Measurements from ENCODE around the gene BRIX1.

Gene BRIX1

GRCh38 chr5:34915139-34915855 is at the start of gene BRIX1, which contains the start of gene RAD1:
BRIX1 (plus strand) TSS chr5:34915711; CDS start chr5:34915739, 28 bp downstream.
RAD1 (minus strand) TSS chr5:34915504; CDS start chr5:34914892, 612 bp downstream.
- peak; percentile 85 for DNase-seq

- no peak for DNase-seq
Observed at GRCh38 chr5:34866989-34867471, 48.5 kb upstream of the BRIX1 start.

- no peak for DNase-seq
Observed at GRCh38 chr5:34867660-34868059, 47.9 kb upstream of the BRIX1 start.

GRCh38 chr5:34868791-34869190 is 46.7 kb upstream of the BRIX1 start:
- no peak for DNase-seq

- DNase-seq = no peak
Observed at GRCh38 chr5:34869256-34869655, 46.3 kb upstream of the BRIX1 start.

- DNase-seq = no peak
Observed at GRCh38 chr5:34870382-34870781, 45.1 kb upstream of the BRIX1 start.

GRCh38 chr5:34876275-34876674 is 39.2 kb upstream of the BRIX1 start:
- DNase-seq = no peak

- DNase-seq = no peak
Observed at GRCh38 chr5:34881246-34881645, 34.3 kb upstream of the BRIX1 start.

GRCh38 chr5:34886392-34887119 is 29.0 kb upstream of the BRIX1 start:
- DNase-seq = no peak

GRCh38 chr5:34889394-34889793 is 26.1 kb upstream of the BRIX1 start:
- no peak for DNase-seq

GRCh38 chr5:34891981-34892380 is 23.5 kb upstream of the BRIX1 start:
- no peak for DNase-seq

- DNase-seq = no peak
Observed at GRCh38 chr5:34892414-34892813, 23.1 kb upstream of the BRIX1 start.

- no peak for DNase-seq
Observed at GRCh38 chr5:34894716-34895115, 20.8 kb upstream of the BRIX1 start.

- DNase-seq = no peak
Observed at GRCh38 chr5:34895641-34896419, 19.7 kb upstream of the BRIX1 start.

- DNase-seq = no peak
Observed at GRCh38 chr5:34897646-34898045, 17.9 kb upstream of the BRIX1 start.

- DNase-seq = no peak
Observed at GRCh38 chr5:34898258-34898895, 17.1 kb upstream of the BRIX1 start.

GRCh38 chr5:34899066-34899465 is 16.4 kb upstream of the BRIX1 start:
- no peak for DNase-seq

GRCh38 chr5:34900652-34901051 is 14.9 kb upstream of the BRIX1 start:
- no peak for DNase-seq

- no peak for DNase-seq
Observed at GRCh38 chr5:34903260-34903659, 12.3 kb upstream of the BRIX1 start.

- DNase-seq = no peak
Observed at GRCh38 chr5:34905564-34905963, 9.9 kb upstream of the BRIX1 start.

GRCh38 chr5:34913072-34913471 is 2.4 kb upstream of the BRIX1 start:
- DNase-seq = no peak

GRCh38 chr5:34914671-34915138 is 806 bp upstream of the BRIX1 start:
- DNase-seq = no peak

GRCh38 chr5:34915856-34916192 is 313 bp downstream of the BRIX1 start:
- no peak for DNase-seq

All from GOT3 (cell line).